ENCODE data around the gene IDI2. TPM values are rescaled to one million over a fixed set of nuclear protein-coding genes. Genes with fewer than 3 reads are reported as not detected.
A peak's percentile ranks its signal among the peaks of the same experiment; 100 is the strongest.
"Not testable (repeated sequence)": the region's sequence is repeated elsewhere in the genome, so short reads cannot be mapped to it uniquely, and the experiment has no call there.

Gene IDI2
- total RNA-seq, 1 donor from 2014 or later, result not detected

GRCh38 chr10:1009947-1010346 is 15.7 kb downstream of the IDI2 start:
- ATAC-seq; DNase-seq (ENCODE audit: low spot score): not testable (repeated sequence)

GRCh38 chr10:1009071-1009494 is 16.6 kb downstream of the IDI2 start:
- peak; percentile 37 for DNase-seq (ENCODE audit: low spot score)
- no peak for ATAC-seq

- no peak for ATAC-seq
- DNase-seq (ENCODE audit: low spot score), result peak; percentile 18
Measured at GRCh38 chr10:1007583-1007982, 18.1 kb downstream of the IDI2 start.

GRCh38 chr10:1006573-1006972 is 19.1 kb downstream of the IDI2 start:
- ATAC-seq (no peak), DNase-seq (ENCODE audit: low spot score) (no peak)

GRCh38 chr10:1003884-1004670 is 21.6 kb downstream of the IDI2 start:
- ATAC-seq, result no peak
- peak; percentile 31 for DNase-seq (ENCODE audit: low spot score)

- no peak for DNase-seq (ENCODE audit: low spot score)
- ATAC-seq, result no peak
Measured at GRCh38 chr10:1002425-1003006, 23.1 kb downstream of the IDI2 start.

GRCh38 chr10:997266-998022 is 28.2 kb downstream of the IDI2 start:
- no peak for ATAC-seq
- DNase-seq (ENCODE audit: low spot score), result peak; percentile 18

- DNase-seq (ENCODE audit: low spot score), result peak; percentile 16
- no peak for ATAC-seq
Measured at GRCh38 chr10:996031-996430, 29.6 kb downstream of the IDI2 start.

GRCh38 chr10:995559-995926 is 30.1 kb downstream of the IDI2 start:
- ATAC-seq (no peak), DNase-seq (ENCODE audit: low spot score) (peak; percentile 35)

- no peak for ATAC-seq
- DNase-seq (ENCODE audit: low spot score), result peak; percentile 15
Measured at GRCh38 chr10:994836-995558, 30.7 kb downstream of the IDI2 start.

GRCh38 chr10:992871-993270 is 32.8 kb downstream of the IDI2 start:
- DNase-seq (ENCODE audit: low spot score), result peak; percentile 0
- no peak for ATAC-seq

GRCh38 chr10:992467-992866 is 33.2 kb downstream of the IDI2 start:
- DNase-seq (ENCODE audit: low spot score) (no peak), ATAC-seq (no peak)

GRCh38 chr10:990808-991207 is 34.9 kb downstream of the IDI2 start:
- ATAC-seq (no peak), DNase-seq (ENCODE audit: low spot score) (peak; percentile 10)

- ATAC-seq (no peak), DNase-seq (ENCODE audit: low spot score) (peak; percentile 41)
Measured at GRCh38 chr10:988667-989545, 36.8 kb downstream of the IDI2 start.

- ATAC-seq, result peak; percentile 98
- peak; percentile 99 for DNase-seq (ENCODE audit: low spot score)
Measured at GRCh38 chr10:987870-988666, 37.6 kb downstream of the IDI2 start, which contains the start of gene GTPBP4. Gene GTPBP4 (plus strand): TSS chr10:988434. CDS start chr10:988480, 46 bp downstream.

GRCh38 chr10:987620-987869 is 38.1 kb downstream of the IDI2 start:
- no peak for DNase-seq (ENCODE audit: low spot score)
- no peak for ATAC-seq

GRCh38 chr10:986881-987619 is 38.6 kb downstream of the IDI2 start:
- no peak for ATAC-seq
- DNase-seq (ENCODE audit: low spot score), result peak; percentile 33

GRCh38 chr10:986137-986825 is 39.4 kb downstream of the IDI2 start:
- DNase-seq (ENCODE audit: low spot score) (peak; percentile 35), ATAC-seq (no peak)

Data from left lobe of liver (tissue), 2 donors.